Measurements from ENCODE around the gene TIMM22. TPM values are rescaled to one million over a fixed set of nuclear protein-coding genes. Genes with fewer than 3 reads are reported as not detected.
A peak's percentile ranks its signal among the peaks of the same experiment; 100 is the strongest.

The TIMM22 gene
- total RNA-seq, 1 donor from 2014 or later: 9.1 TPM

- DNase-seq: peak; percentile 38
- Histone ChIP-seq H3K27me3 (ENCODE audit: low read depth) (no peaks in the 10 kb centered on the region), H3K36me3 (peaks cover 69% of the 10 kb centered on the region), H3K4me1 (peaks cover 17% of the 10 kb centered on the region), H3K9me3 (no peaks in the 10 kb centered on the region), H3K4me3 (no peak overlapping the region), H3K27ac (no peak overlapping the region)
- ATAC-seq: no peak
- TF ChIP-seq, protein P1, sequence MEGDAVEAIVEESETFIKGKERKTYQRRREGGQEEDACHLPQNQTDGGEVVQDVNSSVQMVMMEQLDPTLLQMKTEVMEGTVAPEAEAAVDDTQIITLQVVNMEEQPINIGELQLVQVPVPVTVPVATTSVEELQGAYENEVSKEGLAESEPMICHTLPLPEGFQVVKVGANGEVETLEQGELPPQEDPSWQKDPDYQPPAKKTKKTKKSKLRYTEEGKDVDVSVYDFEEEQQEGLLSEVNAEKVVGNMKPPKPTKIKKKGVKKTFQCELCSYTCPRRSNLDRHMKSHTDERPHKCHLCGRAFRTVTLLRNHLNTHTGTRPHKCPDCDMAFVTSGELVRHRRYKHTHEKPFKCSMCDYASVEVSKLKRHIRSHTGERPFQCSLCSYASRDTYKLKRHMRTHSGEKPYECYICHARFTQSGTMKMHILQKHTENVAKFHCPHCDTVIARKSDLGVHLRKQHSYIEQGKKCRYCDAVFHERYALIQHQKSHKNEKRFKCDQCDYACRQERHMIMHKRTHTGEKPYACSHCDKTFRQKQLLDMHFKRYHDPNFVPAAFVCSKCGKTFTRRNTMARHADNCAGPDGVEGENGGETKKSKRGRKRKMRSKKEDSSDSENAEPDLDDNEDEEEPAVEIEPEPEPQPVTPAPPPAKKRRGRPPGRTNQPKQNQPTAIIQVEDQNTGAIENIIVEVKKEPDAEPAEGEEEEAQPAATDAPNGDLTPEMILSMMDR (IDR thresholded peaks at IDR 0.05): no peak
- intact Hi-C loops (cut with DNase I): no loop called here
These were observed 54.3 kb downstream of the TIMM22 start for GRCh38 chr17:1050996-1051925.

Small RNAs within 50 kb of the gene (microRNA-seq; reads per million reads assigned to microRNA genes)
- gene MIR3183 (ENCODE audit: borderline number of aligned reads): not detected

Other genes with a start within 250 kb of the TIMM22 start
- gene GEMIN4, start 244.9 kb upstream of the TIMM22 start, total RNA-seq: 21.5 TPM
- 63.2 TPM for gene GLOD4, start 214.8 kb upstream of the TIMM22 start, total RNA-seq
- gene MRM3, start 214.8 kb upstream of the TIMM22 start, total RNA-seq: 12.3 TPM
- gene NXN, start 17.4 kb upstream of the TIMM22 start, total RNA-seq: 42.6 TPM
- gene ABR, start 182.9 kb downstream of the TIMM22 start, total RNA-seq: 212 TPM

All from lower lobe of right lung (tissue), 2 donors.